HG02852 (cell line): ENCODE measurements around the gene ECI1.
"Not testable (repeated sequence)": the region's sequence is repeated elsewhere in the genome, so short reads cannot be mapped to it uniquely, and the experiment has no call there.

Experiments
- ATAC-seq: cut with Tn5 transposase; IDR thresholded peaks from one replicate; pipeline ENCODE4 v1.9.1; 2021; ENCODE audit warnings: mild to moderate bottlenecking, moderate library complexity; ENCODE audit not compliant: unreplicated experiment

ECI1 gene

DNA sequence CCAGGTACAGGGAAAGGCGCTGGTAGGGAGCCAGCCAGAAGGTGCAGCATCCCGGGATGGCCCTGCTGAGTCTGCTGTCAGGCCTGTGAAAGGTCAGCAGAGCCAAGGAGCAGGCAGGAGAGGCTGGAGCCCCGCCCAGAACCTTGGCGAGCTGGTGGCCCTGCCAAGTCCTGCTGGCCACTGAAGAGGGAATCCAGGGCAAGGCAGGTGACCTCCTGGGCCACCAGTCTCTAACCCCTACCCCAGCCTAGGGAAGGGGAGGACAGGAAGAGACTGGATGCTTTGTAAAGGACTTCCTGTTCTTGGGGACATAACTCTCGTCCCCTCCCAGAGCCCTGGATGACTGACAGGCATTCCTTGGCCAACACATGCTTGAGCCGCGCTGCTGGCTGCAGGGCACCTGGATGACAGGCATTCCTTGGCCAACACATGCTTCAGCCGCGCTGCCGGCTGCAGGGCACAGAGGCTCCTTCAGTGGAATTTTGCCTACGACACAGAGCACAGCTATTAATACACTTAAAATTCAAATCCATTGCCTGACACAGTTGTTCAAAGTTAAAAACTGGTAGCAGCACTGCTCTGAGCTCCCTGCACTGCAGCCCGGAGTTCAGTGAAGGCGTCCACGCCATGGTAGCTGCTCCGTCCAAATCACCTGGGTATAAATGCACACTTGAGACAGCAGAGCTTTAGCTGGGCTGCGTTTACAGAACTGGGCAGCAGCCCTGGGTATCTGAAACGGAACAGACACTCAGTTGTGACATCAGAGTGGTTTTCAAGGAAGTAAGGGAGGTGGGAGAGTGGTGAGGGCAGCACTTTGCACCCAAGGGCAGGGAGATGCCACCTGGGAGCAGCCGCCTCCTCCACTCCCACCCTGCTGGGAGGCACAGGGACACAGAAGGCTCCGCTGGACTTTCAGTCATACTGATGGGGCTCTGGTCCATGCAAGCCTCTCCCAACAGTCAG, 38.7 kb downstream of the ECI1 start:
- no peak for ATAC-seq

DNA sequence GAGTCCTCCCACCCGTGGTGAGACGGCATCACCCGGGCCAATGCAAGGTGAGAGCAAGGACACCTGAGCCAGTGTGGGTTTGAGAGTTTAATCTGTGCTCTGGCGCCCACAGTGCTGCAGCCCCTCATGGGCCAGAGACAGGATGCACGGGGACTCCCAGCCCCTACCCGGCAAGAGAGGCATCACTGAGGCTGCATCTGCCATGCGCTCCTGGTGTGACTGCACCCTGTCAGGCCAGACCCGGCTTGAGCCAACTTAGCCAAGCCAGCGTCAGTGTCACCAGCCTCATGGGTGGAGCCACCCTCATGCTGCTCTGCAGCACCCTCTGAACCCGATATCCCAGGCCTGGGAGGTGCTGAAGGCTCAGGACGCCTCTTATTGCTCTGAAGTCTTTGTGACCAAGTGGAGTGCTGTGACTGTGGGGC, 39.5 kb downstream of the ECI1 start:
- ATAC-seq, result no peak

DNA sequence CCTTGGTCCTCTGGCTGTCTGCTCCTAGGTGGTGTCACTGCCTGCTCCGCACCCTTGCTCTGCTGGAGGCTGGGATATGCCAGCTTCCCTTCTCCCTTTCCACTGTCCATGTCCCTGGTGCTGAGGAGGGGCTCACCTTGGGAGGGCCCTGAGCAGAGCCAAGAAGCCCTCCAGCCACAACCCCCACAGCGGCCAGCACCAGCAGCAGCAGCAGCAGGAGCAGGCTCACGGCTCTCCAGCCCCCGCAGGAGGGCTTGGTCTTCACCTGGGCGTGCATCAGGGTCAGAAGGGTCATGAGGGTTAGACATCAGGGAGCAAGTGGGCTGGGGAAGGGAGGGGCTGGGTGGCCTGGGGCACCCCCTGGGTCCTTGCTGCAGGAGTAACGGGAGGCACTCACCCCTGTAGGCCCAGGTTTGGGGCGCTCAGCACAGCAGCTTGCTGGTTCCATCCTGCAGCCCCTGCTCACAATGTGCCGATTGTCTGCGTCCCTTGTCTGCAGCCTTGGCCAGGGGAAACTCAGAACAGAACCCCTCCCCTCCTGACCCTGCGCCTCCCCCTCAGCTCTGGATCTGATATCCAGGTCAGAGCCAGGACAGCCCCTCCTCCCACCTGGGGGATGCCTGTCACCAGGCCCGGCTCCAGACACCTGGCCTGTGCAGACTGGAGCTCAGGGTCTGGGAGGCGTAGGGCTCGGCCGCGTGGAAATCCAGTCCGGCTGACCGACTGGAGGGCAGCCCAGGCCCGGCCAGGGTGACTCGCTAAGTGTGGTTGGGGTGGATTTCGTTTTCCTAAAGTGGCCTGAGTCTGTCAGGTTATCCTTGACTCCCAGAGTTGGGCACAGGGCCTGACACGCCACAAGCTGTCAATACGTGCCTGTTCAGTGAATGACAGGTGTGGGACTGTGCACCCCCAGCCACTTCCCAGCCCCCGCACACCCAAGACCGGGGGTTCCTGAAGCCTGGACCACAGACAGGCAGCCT, 40.7 kb downstream of the ECI1 start, which contains the start of gene BRICD5:
BRICD5 (minus strand) TSS at position 478 of the 980 bp plus-strand sequence; CDS start at position 448, 30 bp downstream.
- ATAC-seq, result no peak

DNA sequence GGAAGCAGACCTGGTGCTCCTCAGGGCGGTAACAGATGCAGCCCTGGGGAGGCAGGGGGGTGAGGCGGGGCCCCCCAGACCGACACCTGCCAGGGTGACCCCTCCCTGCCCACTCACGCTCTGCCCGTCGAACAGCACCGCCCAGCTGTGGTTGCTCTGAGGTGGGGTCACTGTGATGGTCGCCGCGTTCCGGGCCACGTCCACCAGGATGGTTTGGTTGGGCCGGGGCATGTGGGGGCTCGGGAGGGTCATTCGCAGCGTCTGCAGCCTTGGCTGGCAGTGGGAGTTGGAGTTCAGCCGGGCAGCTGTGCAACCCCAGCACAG, 41.4 kb downstream of the ECI1 start:
- no peak for ATAC-seq

DNA sequence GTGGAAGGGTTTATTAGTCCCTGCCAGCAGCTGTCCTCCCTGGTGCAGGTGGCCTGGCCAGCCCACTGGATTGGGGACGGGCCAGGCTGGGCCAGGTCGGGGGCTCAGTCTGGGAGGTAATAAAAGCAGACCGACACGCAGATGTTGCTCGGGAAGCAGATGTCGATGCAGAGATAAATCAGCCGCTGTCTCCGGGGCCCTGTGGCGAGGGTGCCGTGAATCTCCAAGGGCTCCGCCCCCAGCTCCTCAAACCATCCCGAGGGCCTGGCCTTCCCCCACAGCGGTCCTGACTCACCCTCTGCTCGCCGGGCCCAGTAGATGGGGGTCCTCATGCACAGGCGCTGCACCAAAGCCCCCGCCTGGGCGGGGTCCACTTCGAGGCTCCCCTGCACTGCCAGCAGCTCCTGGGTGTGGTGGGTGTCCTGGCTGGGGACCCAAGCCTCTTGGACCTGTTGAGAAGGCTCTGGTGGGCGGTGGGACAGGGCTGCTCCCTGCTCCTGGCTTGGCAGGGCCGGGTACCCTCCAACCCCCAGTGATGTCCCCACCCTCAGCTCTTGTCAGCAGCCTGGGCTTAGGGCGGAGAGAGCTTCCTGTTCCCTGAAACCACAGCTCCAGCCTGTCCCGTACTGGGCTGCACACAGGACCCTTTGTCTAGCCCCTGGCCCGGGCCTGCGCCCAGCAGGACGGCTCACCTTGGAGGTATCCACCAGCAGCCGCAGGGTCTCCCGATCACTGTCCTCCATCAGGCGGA, 42.0 kb downstream of the ECI1 start:
- no peak for ATAC-seq

DNA sequence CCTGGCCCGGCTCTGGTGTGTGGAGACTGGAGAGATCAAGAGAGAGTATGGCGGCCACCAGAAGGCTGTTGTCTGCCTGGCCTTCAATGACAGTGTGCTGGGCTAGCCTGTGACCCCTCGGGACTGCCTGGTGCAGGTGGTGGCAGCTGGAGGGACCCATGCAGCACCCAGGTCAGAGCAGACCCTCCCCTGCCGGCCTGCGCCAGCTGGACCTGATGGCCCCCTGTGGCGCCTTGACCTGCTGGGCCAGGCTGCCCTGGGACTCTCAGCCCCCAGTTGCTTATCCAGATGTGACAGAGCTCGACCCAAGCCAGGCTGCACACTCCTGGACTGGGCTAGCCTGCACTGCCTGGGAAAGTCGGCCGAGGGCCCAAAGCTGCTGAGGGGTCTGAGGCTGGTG, 42.6 kb downstream of the ECI1 start:
- no peak for ATAC-seq

DNA sequence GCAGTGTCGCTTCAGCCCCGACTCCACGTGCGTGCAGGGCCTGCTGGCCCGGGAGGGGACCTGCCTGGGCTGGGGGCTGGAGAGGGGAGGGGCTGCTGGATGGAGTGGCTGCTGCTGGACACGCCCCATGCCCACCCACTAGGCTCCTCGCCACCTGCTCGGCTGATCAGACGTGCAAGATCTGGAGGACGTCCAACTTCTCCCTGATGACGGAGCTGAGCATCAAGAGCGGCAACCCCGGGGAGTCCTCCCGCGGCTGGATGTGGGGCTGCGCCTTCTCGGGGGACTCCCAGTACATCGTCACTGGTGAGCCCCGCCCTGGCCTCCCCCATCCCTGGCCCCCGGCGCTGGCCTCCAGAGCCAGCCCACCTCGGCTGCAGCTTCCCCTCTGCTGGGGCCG, 43.1 kb downstream of the ECI1 start:
- ATAC-seq, result no peak

DNA sequence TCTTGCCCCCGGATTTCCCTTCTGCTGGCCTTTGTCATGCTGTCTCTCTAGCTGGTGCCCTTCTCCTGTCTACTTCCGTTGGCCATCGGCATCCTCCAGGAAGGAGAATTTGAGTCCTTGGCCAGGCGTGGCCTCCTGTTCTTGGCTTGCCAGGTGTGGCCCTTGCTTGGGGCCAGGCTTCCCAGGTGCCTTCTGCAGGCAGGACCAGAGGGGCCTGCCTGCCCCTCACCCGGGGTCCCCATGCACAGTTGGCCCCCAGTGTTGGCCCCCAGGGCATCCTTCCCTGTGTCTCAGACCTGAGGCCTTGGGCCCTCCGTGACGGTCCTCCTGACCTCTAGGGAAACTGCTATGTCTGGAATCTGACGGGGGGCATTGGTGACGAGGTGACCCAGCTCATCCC, 43.5 kb downstream of the ECI1 start:
- no peak for ATAC-seq

DNA sequence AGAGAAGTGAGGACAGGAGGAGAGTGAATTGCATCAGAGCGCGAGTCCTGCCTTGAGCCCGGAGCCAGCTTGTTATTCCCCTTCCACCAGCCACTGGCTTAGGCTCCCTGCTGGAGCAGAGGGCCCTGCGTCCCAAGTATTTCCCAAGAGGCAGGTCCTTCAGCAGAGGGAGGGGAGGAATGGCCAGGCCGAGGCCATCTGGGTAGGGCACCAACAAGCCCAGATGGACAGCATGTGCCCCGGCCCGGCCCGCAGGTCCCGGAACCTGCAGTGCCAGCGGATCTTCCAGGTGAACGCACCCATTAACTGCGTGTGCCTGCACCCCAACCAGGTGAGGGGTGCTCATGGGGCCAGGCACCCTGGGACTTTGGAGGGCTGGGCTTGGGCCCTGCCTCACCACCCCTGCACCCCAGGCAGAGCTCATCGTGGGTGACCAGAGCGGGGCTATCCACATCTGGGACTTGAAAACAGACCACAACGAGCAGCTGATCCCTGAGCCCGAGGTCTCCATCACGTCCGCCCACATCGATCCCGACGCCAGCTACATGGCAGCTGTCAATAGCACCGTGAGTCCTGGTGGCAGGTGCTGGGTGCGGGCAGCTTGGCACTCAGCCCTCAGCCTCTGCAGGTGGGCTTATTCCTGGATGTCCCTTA, 44.5 kb downstream of the ECI1 start:
- ATAC-seq, result no peak

DNA sequence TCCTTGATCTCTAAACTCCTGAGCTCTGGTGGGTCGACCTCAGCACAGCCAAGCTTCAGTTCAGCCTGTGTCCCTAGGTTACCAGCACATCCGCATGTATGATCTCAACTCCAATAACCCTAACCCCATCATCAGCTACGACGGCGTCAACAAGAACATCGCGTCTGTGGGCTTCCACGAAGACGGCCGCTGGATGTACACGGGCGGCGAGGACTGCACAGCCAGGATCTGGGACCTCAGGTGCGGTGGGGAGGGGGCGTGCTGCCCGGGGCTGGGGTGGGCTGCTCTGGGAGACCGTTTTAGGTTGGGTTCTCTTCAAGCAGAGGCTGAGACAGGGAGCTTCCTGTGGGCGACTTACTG, 45.0 kb downstream of the ECI1 start:
- no peak for ATAC-seq

DNA sequence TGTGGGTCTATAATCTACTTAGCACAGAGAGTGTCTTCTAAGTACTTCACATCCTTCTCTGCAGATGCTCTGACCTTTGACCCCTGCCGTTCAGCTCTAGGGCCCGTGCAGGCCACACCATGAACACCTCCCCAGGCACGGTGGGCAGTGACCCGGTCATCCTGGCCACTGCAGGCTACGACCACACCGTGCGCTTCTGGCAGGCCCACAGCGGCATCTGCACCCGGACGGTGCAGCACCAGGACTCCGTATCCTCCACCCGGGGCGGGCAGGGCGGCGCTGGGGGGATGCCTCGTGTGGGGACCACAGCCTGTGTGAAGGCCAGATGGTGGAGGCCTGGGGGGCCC, 45.4 kb downstream of the ECI1 start:
- no peak for ATAC-seq

DNA sequence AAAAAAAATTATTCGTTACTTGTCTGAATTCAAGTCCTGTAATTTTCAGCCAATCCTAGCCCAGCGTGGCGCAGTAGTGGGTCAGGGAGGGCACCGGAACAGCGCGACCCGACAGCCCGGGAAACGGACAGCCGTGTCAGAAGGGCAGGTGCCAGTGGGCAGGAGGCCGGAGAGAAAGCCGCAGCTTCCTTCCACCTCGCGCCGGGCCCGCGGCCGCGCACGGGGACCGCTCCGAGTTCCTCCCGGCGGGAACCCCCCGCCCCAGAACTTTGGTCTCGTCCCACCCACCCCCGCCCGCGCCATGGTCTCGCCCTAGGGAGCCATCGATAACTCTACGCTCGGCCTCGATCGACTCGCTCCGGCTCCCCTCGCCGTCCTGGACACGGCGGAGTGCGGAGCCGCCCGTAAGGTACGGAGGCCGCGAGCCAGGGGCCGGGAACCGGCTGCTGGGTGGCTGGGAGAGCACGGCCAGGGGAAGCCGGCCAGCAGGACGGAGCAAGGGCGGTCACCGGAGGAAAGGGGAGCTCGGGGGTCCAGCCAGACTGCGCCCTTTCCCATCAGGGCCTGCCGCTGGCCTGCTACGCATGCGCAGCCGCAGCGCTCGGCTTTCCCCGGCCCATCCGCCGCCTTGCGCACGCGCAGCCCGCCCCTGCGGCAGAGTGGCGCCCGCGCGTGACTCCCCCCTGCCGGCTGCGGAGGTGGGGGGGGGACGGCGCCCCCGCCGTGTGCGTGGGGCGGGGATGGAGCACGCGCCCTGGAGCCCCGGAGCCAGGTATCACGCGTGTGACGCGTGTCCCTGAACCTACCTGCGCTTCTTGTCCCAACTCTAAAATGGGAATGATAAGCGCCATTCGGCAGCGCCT, 46.1 kb downstream of the ECI1 start, which contains the start of gene MLST8:
MLST8 (plus strand) TSS at position 351 of the 863 bp plus-strand sequence. CDS start 632 bp downstream, outside the sequence.
- peak; percentile 69 for ATAC-seq

DNA sequence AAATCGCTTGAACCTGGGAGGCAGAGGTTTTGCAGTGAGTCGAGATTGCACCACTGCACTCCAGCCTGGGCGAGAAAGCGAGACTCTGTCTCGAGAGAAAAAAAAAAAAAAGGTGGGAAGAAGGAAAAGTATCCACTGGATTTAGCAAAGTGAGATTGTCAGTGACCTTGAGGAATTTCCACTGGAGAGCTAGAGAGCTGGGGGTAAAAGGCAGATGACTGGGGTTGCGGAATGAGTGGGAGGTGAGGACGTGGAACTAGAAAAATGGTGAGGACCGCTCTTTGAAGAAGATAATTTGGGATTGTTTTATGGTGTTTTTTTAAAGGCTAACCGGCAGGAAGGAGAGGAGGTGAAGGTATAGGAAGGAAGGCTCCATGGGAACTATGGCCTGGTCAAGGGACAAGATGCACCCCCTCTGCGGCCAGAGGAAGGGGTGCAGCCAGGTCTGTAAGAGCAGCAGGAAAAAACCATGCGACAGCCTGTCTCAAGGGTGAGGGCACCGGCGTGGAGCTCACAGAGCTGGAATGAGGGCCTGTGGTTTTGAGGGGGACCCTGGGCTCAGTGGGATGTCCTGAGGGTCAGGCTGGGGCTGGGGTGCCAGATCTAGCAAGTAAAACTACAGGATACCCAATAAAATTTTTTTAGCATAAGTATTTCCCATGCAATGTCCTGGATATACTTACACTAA, 46.8 kb downstream of the ECI1 start:
- no peak for ATAC-seq

DNA sequence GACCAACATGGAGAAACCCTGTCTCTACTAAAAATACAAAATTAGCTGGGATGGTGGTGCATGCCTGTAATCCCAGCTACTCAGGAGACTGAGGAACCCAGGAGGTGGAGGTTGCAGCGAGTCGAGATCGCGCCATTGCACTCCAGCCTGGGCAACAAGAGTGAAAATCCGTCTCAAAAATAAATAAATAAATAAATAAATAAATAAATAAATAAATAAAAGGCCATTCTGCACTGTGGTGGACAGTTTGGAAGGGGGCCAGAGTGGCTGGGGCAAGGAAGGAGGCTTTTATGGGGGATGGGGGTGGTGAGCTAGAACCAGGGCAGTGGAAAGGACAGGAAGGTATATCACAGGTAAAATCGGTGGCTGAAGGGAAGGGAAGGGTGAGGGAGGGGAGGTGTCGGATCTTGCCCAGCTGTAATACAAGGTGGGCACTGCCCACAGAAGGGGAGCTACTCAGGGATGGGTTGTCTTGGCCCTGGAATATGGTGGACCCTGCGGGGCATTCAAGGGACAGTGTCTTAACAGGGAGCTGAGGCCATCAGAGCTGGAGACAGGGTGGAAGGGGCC, 48.2 kb downstream of the ECI1 start:
- not testable (repeated sequence) for ATAC-seq

DNA sequence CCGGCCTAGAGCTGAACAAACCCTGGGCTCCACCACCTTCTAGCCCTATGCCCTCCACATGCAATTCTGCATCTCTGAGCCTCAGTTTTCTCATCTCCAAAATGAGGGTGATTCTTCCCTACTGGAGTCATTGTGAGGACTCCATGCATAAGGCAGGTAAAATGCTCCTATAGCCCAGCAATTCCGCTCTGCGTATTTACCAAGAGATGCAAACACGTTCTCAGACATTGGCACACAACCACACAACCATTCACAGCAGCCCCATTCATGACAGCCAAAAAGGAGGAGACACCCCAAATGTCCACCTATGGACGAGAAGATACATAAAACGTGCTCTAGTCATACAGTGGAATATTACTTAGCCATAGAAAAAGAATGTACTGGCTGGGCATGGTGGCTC, 51.1 kb downstream of the ECI1 start:
- ATAC-seq, result no peak

DNA sequence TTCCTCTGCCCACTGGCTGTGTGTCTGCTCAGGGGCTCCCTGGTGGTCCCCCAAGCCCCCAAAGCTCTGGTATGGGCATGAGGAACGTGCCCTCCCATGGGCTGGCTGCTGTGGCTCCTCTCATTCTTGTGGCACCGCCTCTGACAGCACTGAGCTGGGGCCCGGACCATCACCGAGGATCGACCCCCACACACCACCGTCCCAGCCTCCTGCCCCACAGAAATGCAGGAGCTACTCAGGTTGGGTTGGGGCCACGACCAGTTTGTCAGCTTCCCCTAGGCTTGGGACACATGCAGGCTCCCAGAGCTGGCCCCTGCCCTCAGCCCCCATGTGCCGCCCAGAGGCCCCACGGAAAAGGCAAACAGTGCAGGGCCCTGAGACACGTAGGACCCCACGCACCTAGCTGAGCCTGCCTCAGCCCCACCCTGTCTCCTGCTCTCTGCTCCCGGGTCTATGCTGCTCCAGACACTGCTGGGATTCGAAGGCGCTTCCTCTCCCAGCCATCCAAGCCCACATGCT, 51.7 kb downstream of the ECI1 start:
- no peak for ATAC-seq

DNA sequence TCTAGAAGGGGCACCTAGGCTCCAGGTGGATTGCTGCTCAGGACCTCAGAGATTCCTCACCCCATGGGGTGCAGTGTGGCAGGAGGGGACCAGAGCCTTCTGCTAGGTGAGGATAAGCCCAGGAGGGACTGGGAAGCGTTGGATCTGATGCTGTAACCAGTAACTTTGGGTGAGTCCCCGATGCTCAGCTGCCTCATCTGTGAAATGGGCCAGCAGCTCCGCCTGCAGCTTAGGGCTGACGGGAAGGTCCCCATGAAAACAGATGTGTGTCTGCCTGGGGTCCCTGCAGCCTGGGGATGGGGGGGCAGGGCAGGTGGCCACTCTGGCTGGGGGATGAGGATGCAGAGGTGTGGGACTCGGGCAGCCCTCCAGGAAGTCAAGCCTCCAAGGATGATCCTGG, 52.3 kb downstream of the ECI1 start:
- no peak for ATAC-seq

DNA sequence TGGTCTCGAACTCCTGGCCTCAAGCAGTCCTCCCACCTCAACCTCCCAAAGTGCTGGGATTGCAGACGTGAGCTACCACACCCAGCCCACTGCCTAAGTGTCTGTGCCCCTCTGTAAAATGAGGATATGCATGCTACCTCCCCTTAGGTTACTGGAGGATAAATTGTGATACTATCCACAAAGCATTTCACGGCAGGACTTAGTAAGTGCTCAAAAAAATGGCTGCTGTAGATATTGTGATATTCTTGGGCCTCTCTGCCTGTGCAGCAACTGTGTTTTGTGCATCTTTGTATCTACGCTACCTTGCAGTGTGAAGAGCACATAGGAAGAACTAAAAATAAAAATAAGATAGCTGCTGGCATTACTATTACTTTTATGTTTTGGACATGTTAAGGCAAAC, 53.1 kb downstream of the ECI1 start:
- no peak for ATAC-seq
